ENCODE data around the gene MTNR1A.

MTNR1A gene

GRCh38 chr4:186554539-186554913 lies 841 bp downstream of the MTNR1A start:
- TF ChIP-seq TEAD4 (IDR thresholded peaks at IDR 0.05) (no peak), TCF12 (IDR thresholded peaks at IDR 0.05; ENCODE audit: low read depth) (0 out of 2 replicates have a peak, but pooled peaks have one; percentile 32), RAD21 (IDR thresholded peaks at IDR 0.05; ENCODE audit: low read depth) (peak; percentile 35; the same call in 1 of the 2 replicates)
- TF ChIP-seq, protein P1, sequence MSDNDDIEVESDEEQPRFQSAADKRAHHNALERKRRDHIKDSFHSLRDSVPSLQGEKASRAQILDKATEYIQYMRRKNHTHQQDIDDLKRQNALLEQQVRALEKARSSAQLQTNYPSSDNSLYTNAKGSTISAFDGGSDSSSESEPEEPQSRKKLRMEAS (IDR thresholded peaks at IDR 0.05): peak; percentile 2; the same call in 1 of the 2 replicates

DNA sequence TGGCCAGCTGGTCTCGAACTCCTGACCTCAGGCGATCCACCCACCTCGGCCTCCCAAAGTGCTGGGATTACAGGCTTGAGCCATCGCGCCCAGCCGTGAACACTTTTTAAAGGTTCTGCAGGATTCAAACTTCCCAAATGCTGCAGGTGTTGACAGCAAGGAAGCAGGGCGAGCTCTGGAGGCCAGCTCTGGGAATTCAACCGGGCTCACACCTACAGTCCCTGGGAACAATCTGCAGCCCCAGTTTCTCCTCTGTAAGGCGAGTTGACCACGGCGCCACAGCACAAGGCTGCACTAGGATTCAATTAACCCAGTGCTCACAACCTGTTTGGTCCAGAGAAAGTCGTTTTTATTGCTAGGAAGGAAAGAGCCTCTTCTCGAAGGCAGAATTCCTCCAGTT lies 1.6 kb downstream of the MTNR1A start:
- no peak for TF ChIP-seq TEAD4 (IDR thresholded peaks at IDR 0.05)
- no peak for TF ChIP-seq RAD21 (IDR thresholded peaks at IDR 0.05; ENCODE audit: low read depth)
- TF ChIP-seq FOXM1 (IDR thresholded peaks at IDR 0.05; ENCODE audit: borderline replicate concordance, low read depth): no peak
- no peak for TF ChIP-seq TCF12 (IDR thresholded peaks at IDR 0.05; ENCODE audit: low read depth)
- no peak for TF ChIP-seq TAF1 (IDR thresholded peaks at IDR 0.05; ENCODE audit: low read depth)
- TF ChIP-seq, protein P1 (IDR thresholded peaks at IDR 0.05): no peak
- TF ChIP-seq EGR1 (IDR thresholded peaks at IDR 0.05): no peak
- TF ChIP-seq, protein P2, sequence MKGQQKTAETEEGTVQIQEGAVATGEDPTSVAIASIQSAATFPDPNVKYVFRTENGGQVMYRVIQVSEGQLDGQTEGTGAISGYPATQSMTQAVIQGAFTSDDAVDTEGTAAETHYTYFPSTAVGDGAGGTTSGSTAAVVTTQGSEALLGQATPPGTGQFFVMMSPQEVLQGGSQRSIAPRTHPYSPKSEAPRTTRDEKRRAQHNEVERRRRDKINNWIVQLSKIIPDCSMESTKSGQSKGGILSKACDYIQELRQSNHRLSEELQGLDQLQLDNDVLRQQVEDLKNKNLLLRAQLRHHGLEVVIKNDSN (IDR thresholded peaks at IDR 0.05): no peak
- TF ChIP-seq EP300 (IDR thresholded peaks at IDR 0.05; ENCODE audit: borderline replicate concordance): no peak
- no peak for TF ChIP-seq ZBTB7A (IDR thresholded peaks at IDR 0.05; ENCODE audit: low read depth)
- TF ChIP-seq YY1 (IDR thresholded peaks at IDR 0.05; ENCODE audit: low read depth): no peak
- no peak for TF ChIP-seq CEBPB (IDR thresholded peaks at IDR 0.05)
- no peak for TF ChIP-seq REST (IDR thresholded peaks at IDR 0.05; ENCODE audit: low read depth)
- no peak for TF ChIP-seq NFIC (IDR thresholded peaks at IDR 0.05)
- TF ChIP-seq CREB1 (IDR thresholded peaks at IDR 0.05; ENCODE audit: low read depth): no peak

DNA sequence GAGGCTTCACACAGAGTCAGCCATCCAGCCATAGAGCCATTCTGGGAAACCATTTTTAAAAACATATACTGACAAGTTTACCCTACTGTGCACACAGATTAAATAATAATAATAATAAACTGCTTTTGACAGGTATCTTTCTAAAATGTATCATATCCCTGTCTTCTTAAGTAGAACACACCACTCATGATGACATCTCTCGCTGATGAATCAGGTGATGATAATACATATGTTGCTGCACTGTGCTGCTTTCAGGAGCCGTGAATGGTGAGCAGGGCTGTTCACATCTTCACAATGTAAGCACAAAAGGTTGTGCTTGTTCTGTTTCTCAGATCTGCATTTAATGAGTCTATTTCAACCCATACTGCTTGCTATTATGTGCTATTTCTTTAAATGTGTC lies 3.5 kb downstream of the MTNR1A start:
- no peak for TF ChIP-seq NFIC (IDR thresholded peaks at IDR 0.05)
- no peak for TF ChIP-seq TCF12 (IDR thresholded peaks at IDR 0.05; ENCODE audit: low read depth)
- no peak for TF ChIP-seq ZBTB7A (IDR thresholded peaks at IDR 0.05; ENCODE audit: low read depth)
- TF ChIP-seq EP300 (IDR thresholded peaks at IDR 0.05; ENCODE audit: borderline replicate concordance): no peak
- no peak for TF ChIP-seq EGR1 (IDR thresholded peaks at IDR 0.05)
- TF ChIP-seq CREB1 (IDR thresholded peaks at IDR 0.05; ENCODE audit: low read depth): no peak
- TF ChIP-seq, protein P2 (IDR thresholded peaks at IDR 0.05): no peak
- TF ChIP-seq FOXM1 (IDR thresholded peaks at IDR 0.05; ENCODE audit: borderline replicate concordance, low read depth): no peak
- TF ChIP-seq RAD21 (IDR thresholded peaks at IDR 0.05; ENCODE audit: low read depth): no peak
- no peak for TF ChIP-seq REST (IDR thresholded peaks at IDR 0.05; ENCODE audit: low read depth)
- TF ChIP-seq YY1 (IDR thresholded peaks at IDR 0.05; ENCODE audit: low read depth): no peak

DNA sequence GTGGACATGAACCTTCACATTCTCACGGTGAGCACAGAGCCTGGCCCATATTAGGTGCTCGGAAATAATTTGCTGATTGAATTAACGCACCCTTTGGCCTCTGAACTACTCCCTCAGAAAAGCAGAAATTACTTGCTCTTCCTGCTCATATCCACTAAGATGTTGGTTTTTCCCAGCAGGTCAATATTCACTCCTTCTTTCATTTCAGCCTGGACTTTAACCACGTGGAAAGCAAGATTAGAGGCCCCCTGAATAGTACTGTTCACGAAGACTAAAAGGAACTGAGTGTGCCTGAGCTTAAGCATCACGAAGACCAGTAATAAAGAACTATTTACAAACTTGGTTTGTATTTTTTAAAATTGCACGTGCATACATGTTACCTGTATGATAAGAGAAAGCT lies 9.9 kb downstream of the MTNR1A start:
- no peak for TF ChIP-seq NFIC (IDR thresholded peaks at IDR 0.05)
- TF ChIP-seq EGR1 (IDR thresholded peaks at IDR 0.05): no peak
- TF ChIP-seq CEBPB (IDR thresholded peaks at IDR 0.05): no peak
- no peak for TF ChIP-seq ZBTB7A (IDR thresholded peaks at IDR 0.05; ENCODE audit: low read depth)
- TF ChIP-seq, protein P1 (IDR thresholded peaks at IDR 0.05): no peak
- no peak for TF ChIP-seq CREB1 (IDR thresholded peaks at IDR 0.05; ENCODE audit: low read depth)
- TF ChIP-seq YY1 (IDR thresholded peaks at IDR 0.05; ENCODE audit: low read depth): no peak
- TF ChIP-seq TAF1 (IDR thresholded peaks at IDR 0.05; ENCODE audit: low read depth): no peak
- TF ChIP-seq REST (IDR thresholded peaks at IDR 0.05; ENCODE audit: low read depth): no peak
- no peak for TF ChIP-seq EP300 (IDR thresholded peaks at IDR 0.05; ENCODE audit: borderline replicate concordance)
- TF ChIP-seq, protein P2 (IDR thresholded peaks at IDR 0.05): no peak
- TF ChIP-seq TEAD4 (IDR thresholded peaks at IDR 0.05): no peak
- no peak for TF ChIP-seq FOXM1 (IDR thresholded peaks at IDR 0.05; ENCODE audit: borderline replicate concordance, low read depth)
- no peak for TF ChIP-seq RAD21 (IDR thresholded peaks at IDR 0.05; ENCODE audit: low read depth)
- TF ChIP-seq TCF12 (IDR thresholded peaks at IDR 0.05; ENCODE audit: low read depth): no peak
